ENCODE data around the gene ADRB1.
A peak's percentile ranks its signal among the peaks of the same experiment; 100 is the strongest.

Gene ADRB1

DNA sequence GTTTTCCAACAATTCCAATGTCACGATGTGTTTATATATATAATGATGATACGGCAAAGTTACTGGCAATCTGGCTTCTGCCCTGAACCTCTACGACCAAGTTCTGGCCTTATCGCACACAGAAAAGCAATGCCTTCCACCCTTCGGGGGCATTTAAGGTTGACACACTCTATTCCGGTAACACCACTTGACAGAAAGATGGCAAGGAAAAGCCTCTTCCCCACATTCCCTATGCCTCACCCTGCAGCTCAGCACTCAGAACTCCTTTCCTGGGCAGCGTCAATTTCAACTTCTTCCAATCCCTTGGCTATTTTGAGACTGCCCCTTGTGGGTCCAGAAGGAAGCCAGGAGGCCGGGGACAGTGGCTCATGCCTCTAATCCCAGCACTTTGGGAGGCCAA lies 2.5 kb upstream of the ADRB1 start:
- no peak overlapping the region for H3K27ac ChIP-seq
- peaks cover 16% of the 10 kb centered on the region for H3K27me3 ChIP-seq (replicated peaks)
- no peak overlapping the region for H3K4me3 ChIP-seq (ENCODE audit: low read depth, low read length)
- DNase-seq = no peak
- in situ Hi-C loops (cut with HindIII; ENCODE audit: low pct_ligation_motif_present, low sequenced_read_pairs) = no loop called here
- H3K36me3 ChIP-seq (replicated peaks) = no peaks in the 10 kb centered on the region
- TF ChIP-seq, protein P1, sequence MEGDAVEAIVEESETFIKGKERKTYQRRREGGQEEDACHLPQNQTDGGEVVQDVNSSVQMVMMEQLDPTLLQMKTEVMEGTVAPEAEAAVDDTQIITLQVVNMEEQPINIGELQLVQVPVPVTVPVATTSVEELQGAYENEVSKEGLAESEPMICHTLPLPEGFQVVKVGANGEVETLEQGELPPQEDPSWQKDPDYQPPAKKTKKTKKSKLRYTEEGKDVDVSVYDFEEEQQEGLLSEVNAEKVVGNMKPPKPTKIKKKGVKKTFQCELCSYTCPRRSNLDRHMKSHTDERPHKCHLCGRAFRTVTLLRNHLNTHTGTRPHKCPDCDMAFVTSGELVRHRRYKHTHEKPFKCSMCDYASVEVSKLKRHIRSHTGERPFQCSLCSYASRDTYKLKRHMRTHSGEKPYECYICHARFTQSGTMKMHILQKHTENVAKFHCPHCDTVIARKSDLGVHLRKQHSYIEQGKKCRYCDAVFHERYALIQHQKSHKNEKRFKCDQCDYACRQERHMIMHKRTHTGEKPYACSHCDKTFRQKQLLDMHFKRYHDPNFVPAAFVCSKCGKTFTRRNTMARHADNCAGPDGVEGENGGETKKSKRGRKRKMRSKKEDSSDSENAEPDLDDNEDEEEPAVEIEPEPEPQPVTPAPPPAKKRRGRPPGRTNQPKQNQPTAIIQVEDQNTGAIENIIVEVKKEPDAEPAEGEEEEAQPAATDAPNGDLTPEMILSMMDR (IDR thresholded peaks at IDR 0.05; ENCODE audit: low read depth, low read length, missing control alignments) = no peak

DNA sequence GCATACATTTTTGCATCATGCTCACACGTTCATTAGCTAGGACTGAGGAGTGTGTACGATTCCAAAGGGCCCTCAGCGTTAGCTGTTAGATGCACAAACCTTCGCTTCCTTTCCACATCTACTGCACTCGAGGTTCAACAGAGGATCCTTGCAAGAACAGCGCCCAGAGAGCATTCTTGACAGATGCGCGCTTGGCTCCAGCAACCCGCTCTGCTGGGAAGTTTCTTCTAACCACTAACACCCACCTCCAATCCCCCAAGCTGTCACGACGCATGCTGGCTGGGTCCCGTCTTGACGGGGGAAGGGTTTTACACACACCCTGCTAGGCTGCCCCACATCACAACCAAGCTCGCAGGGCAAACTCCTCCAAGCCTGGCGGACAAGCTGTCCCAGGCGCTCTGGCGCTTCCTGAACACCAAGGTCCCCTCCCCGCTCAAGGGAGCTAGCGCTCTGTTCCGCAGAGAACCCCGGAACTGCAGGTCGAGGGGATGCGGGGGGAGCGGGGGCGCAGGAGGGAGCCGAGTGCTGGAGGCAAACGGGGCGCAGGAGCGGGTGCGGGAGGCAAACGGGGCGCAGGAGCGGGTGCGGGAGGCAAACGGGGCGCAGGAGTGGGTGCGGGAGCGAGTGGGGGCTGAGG lies 653 bp upstream of the ADRB1 start:
- peak; percentile 41 for DNase-seq
- H3K27ac ChIP-seq = no peak overlapping the region
- peak overlapping the region; percentile 52 for H3K4me3 ChIP-seq (ENCODE audit: low read depth, low read length)
- H3K36me3 ChIP-seq (replicated peaks) = no peaks in the 10 kb centered on the region
- in situ Hi-C loops (cut with HindIII; ENCODE audit: low pct_ligation_motif_present, low sequenced_read_pairs) = no loop called here
- H3K27me3 ChIP-seq (replicated peaks) = peaks cover 18% of the 10 kb centered on the region
- TF ChIP-seq, protein P1 (IDR thresholded peaks at IDR 0.05; ENCODE audit: low read depth, low read length, missing control alignments) = no peak

DNA sequence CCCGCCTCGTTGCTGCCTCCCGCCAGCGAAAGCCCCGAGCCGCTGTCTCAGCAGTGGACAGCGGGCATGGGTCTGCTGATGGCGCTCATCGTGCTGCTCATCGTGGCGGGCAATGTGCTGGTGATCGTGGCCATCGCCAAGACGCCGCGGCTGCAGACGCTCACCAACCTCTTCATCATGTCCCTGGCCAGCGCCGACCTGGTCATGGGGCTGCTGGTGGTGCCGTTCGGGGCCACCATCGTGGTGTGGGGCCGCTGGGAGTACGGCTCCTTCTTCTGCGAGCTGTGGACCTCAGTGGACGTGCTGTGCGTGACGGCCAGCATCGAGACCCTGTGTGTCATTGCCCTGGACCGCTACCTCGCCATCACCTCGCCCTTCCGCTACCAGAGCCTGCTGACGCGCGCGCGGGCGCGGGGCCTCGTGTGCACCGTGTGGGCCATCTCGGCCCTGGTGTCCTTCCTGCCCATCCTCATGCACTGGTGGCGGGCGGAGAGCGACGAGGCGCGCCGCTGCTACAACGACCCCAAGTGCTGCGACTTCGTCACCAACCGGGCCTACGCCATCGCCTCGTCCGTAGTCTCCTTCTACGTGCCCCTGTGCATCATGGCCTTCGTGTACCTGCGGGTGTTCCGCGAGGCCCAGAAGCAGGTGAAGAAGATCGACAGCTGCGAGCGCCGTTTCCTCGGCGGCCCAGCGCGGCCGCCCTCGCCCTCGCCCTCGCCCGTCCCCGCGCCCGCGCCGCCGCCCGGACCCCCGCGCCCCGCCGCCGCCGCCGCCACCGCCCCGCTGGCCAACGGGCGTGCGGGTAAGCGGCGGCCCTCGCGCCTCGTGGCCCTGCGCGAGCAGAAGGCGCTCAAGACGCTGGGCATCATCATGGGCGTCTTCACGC lies 825 bp downstream of the ADRB1 start:
- no peak for DNase-seq
- Histone ChIP-seq H3K27me3 (replicated peaks) (peaks cover 20% of the 10 kb centered on the region), H3K36me3 (replicated peaks) (no peaks in the 10 kb centered on the region), H3K4me3 (ENCODE audit: low read depth, low read length) (peak overlapping the region; percentile 10), H3K27ac (no peak overlapping the region)
- TF ChIP-seq, protein P1 (IDR thresholded peaks at IDR 0.05; ENCODE audit: low read depth, low read length, missing control alignments) = no peak
- in situ Hi-C loops (cut with HindIII; ENCODE audit: low pct_ligation_motif_present, low sequenced_read_pairs) = no loop called here

DNA sequence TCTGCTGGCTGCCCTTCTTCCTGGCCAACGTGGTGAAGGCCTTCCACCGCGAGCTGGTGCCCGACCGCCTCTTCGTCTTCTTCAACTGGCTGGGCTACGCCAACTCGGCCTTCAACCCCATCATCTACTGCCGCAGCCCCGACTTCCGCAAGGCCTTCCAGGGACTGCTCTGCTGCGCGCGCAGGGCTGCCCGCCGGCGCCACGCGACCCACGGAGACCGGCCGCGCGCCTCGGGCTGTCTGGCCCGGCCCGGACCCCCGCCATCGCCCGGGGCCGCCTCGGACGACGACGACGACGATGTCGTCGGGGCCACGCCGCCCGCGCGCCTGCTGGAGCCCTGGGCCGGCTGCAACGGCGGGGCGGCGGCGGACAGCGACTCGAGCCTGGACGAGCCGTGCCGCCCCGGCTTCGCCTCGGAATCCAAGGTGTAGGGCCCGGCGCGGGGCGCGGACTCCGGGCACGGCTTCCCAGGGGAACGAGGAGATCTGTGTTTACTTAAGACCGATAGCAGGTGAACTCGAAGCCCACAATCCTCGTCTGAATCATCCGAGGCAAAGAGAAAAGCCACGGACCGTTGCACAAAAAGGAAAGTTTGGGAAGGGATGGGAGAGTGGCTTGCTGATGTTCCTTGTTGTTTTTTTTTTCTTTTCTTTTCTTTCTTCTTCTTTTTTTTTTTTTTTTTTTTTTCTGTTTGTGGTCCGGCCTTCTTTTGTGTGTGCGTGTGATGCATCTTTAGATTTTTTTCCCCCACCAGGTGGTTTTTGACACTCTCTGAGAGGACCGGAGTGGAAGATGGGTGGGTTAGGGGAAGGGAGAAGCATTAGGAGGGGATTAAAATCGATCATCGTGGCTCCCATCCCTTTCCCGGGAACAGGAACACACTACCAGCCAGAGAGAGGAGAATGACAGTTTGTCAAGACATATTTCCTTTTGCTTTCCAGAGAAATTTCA lies 1.7 kb downstream of the ADRB1 start:
- in situ Hi-C loops (cut with HindIII; ENCODE audit: low pct_ligation_motif_present, low sequenced_read_pairs) = no loop called here
- DNase-seq = no peak
- H3K36me3 ChIP-seq (replicated peaks) = no peaks in the 10 kb centered on the region
- H3K27me3 ChIP-seq (replicated peaks) = peaks cover 20% of the 10 kb centered on the region
- H3K4me3 ChIP-seq (ENCODE audit: low read depth, low read length) = peak overlapping the region; percentile 10
- no peak overlapping the region for H3K27ac ChIP-seq
- TF ChIP-seq, protein P1 (IDR thresholded peaks at IDR 0.05; ENCODE audit: low read depth, low read length, missing control alignments) = no peak

- no peaks in the 10 kb centered on the region for H3K36me3 ChIP-seq (replicated peaks)
- DNase-seq = no peak
- no peak overlapping the region for H3K27ac ChIP-seq
- H3K27me3 ChIP-seq (replicated peaks) = peaks cover 20% of the 10 kb centered on the region
- TF ChIP-seq, protein P1 (IDR thresholded peaks at IDR 0.05; ENCODE audit: low read depth, low read length, missing control alignments) = no peak
- H3K4me3 ChIP-seq (ENCODE audit: low read depth, low read length) = no peak overlapping the region
- in situ Hi-C loops (cut with HindIII; ENCODE audit: low pct_ligation_motif_present, low sequenced_read_pairs) = no loop called here
Observed at GRCh38 chr10:114046087-114046458, 2.4 kb downstream of the ADRB1 start.
